ENCODE measurements around the gene HELZ2.

DNA sequence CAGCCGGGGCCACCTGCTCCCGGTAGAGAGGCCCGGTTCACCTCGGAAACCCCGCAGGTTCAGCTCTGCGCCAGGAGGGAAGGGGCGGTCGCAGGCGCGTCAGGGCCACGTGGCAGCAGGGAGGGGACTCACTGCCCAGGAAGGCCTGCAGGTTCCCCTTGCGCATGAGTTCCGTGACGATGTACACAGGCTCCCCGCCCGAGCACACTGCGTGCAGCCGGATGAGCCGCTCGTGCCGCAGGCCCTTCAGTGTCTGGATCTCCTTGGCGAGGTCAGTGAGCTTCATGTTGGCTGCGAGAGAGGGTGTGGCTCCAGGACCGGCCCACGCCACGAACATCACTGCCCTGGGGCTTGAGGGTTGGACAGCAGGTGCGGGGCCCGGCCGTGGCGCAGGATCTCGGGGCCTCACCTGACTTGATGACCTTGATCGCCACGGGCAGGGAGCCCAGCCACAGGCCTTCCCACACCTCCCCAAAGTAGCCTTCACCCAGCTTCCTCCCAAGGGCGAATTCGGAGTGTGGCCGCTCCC lies 31.9 kb downstream of the HELZ2 start:
- no peak for TF ChIP-seq ZNF138 (tag by site-specific recombination; IDR thresholded peaks at IDR 0.05; ENCODE audit: borderline replicate concordance)
- TF ChIP-seq, protein P1, sequence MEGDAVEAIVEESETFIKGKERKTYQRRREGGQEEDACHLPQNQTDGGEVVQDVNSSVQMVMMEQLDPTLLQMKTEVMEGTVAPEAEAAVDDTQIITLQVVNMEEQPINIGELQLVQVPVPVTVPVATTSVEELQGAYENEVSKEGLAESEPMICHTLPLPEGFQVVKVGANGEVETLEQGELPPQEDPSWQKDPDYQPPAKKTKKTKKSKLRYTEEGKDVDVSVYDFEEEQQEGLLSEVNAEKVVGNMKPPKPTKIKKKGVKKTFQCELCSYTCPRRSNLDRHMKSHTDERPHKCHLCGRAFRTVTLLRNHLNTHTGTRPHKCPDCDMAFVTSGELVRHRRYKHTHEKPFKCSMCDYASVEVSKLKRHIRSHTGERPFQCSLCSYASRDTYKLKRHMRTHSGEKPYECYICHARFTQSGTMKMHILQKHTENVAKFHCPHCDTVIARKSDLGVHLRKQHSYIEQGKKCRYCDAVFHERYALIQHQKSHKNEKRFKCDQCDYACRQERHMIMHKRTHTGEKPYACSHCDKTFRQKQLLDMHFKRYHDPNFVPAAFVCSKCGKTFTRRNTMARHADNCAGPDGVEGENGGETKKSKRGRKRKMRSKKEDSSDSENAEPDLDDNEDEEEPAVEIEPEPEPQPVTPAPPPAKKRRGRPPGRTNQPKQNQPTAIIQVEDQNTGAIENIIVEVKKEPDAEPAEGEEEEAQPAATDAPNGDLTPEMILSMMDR (tag by site-specific recombination; IDR thresholded peaks at IDR 0.05) = no peak
- no peak for TF ChIP-seq KLF9 (tag by site-specific recombination; IDR thresholded peaks at IDR 0.05; ENCODE audit: low read depth)
- TF ChIP-seq, protein P2, sequence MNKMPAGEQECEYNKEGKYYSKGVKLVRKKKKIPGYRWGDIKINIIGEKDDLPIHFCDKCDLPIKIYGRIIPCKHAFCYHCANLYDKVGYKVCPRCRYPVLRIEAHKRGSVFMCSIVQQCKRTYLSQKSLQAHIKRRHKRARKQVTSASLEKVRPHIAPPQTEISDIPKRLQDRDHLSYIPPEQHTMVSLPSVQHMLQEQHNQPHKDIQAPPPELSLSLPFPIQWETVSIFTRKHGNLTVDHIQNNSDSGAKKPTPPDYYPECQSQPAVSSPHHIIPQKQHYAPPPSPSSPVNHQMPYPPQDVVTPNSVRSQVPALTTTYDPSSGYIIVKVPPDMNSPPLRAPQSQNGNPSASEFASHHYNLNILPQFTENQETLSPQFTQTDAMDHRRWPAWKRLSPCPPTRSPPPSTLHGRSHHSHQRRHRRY (tag by site-specific recombination; IDR thresholded peaks at IDR 0.05) = no peak
- TF ChIP-seq ZNF114 (tag by site-specific recombination; IDR thresholded peaks at IDR 0.05) = no peak
- TF ChIP-seq, protein P3, sequence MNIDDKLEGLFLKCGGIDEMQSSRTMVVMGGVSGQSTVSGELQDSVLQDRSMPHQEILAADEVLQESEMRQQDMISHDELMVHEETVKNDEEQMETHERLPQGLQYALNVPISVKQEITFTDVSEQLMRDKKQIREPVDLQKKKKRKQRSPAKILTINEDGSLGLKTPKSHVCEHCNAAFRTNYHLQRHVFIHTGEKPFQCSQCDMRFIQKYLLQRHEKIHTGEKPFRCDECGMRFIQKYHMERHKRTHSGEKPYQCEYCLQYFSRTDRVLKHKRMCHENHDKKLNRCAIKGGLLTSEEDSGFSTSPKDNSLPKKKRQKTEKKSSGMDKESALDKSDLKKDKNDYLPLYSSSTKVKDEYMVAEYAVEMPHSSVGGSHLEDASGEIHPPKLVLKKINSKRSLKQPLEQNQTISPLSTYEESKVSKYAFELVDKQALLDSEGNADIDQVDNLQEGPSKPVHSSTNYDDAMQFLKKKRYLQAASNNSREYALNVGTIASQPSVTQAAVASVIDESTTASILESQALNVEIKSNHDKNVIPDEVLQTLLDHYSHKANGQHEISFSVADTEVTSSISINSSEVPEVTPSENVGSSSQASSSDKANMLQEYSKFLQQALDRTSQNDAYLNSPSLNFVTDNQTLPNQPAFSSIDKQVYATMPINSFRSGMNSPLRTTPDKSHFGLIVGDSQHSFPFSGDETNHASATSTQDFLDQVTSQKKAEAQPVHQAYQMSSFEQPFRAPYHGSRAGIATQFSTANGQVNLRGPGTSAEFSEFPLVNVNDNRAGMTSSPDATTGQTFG (tag by site-specific recombination; IDR thresholded peaks at IDR 0.05; ENCODE audit: borderline replicate concordance) = no peak
- no peak for TF ChIP-seq ZNF48 (tag by site-specific recombination; IDR thresholded peaks at IDR 0.05)
- no peak for TF ChIP-seq ZFP3 (tag by site-specific recombination; IDR thresholded peaks at IDR 0.05; ENCODE audit: low read depth)
- TF ChIP-seq SALL2 (tag by site-specific recombination; IDR thresholded peaks at IDR 0.05; ENCODE audit: borderline replicate concordance) = no peak
- TF ChIP-seq, protein P4, sequence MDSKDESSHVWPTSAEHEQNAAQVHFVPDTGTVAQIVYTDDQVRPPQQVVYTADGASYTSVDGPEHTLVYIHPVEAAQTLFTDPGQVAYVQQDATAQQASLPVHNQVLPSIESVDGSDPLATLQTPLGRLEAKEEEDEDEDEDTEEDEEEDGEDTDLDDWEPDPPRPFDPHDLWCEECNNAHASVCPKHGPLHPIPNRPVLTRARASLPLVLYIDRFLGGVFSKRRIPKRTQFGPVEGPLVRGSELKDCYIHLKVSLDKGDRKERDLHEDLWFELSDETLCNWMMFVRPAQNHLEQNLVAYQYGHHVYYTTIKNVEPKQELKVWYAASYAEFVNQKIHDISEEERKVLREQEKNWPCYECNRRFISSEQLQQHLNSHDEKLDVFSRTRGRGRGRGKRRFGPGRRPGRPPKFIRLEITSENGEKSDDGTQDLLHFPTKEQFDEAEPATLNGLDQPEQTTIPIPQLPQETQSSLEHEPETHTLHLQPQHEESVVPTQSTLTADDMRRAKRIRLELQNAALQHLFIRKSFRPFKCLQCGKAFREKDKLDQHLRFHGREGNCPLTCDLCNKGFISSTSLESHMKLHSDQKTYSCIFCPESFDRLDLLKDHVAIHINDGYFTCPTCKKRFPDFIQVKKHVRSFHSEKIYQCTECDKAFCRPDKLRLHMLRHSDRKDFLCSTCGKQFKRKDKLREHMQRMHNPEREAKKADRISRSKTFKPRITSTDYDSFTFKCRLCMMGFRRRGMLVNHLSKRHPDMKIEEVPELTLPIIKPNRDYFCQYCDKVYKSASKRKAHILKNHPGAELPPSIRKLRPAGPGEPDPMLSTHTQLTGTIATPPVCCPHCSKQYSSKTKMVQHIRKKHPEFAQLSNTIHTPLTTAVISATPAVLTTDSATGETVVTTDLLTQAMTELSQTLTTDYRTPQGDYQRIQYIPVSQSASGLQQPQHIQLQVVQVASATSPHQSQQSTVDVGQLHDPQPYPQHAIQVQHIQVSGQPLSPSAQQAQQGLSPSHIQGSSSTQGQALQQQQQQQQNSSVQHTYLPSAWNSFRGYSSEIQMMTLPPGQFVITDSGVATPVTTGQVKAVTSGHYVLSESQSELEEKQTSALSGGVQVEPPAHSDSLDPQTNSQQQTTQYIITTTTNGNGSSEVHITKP (tag by site-specific recombination; IDR thresholded peaks at IDR 0.05) = no peak
- no peak for TF ChIP-seq MZF1 (tag by site-specific recombination; IDR thresholded peaks at IDR 0.05; ENCODE audit: borderline replicate concordance)
- TF ChIP-seq ZBTB7A (tag by site-specific recombination; IDR thresholded peaks at IDR 0.05; ENCODE audit: low read depth) = no peak

Measured in HEK293 (cell line).